MM.1S (cell line): ENCODE data around the gene FLYWCH1.

Source experiments
- EZH2 ChIP-seq: fragments of 300-600 bp; sonication (generic); optimal IDR thresholded peaks from 2 replicates; pipeline ENCODE3; 2017; ENCODE audit warnings: low read depth, mild to moderate bottlenecking, antibody characterized with exemption, low read length, mixed read lengths
- TF ChIP-seq, protein P1 (sequence below): fragments of 300-600 bp; sonication (generic); IDR thresholded peaks from 2 replicates; pipeline ENCODE4 v1.5.1; 2016; ENCODE audit warnings: antibody characterized with exemption, low read length, mixed read lengths

DNA sequence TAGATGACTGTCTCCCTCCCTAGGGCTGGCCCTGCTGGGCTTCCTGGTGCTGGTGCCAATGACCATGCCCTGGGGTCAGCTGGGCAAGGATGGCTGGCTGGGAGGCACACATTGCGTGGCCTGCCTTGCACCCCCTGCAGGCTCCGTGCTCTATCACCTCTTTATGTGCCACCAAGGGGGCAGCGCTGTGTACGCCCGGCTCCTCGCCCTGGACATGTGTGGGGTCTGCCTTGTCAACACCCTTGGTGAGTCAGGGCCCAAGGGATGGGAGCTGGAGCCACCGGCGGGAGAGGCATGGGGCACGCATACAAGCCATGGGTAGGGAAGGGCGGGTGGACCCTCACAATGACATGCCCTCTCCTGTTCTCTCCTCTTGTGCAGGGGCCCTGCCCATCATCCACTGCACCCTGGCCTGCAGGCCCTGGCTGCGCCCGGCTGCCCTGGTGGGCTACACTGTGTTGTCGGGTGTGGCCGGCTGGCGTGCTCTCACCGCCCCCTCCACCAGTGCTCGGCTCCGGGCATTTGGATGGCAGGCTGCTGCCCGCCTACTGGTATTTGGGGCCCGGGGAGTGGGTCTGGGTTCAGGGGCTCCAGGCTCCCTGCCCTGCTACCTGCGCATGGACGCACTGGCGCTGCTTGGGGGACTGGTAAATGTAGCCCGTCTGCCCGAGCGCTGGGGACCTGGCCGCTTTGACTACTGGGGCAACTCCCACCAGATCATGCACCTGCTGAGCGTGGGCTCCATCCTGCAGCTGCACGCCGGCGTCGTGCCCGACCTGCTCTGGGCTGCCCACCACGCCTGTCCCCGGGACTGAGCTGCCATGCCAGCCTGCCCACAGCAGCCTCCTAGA, 59.6 kb downstream of the FLYWCH1 start:
- TF ChIP-seq, protein P1, sequence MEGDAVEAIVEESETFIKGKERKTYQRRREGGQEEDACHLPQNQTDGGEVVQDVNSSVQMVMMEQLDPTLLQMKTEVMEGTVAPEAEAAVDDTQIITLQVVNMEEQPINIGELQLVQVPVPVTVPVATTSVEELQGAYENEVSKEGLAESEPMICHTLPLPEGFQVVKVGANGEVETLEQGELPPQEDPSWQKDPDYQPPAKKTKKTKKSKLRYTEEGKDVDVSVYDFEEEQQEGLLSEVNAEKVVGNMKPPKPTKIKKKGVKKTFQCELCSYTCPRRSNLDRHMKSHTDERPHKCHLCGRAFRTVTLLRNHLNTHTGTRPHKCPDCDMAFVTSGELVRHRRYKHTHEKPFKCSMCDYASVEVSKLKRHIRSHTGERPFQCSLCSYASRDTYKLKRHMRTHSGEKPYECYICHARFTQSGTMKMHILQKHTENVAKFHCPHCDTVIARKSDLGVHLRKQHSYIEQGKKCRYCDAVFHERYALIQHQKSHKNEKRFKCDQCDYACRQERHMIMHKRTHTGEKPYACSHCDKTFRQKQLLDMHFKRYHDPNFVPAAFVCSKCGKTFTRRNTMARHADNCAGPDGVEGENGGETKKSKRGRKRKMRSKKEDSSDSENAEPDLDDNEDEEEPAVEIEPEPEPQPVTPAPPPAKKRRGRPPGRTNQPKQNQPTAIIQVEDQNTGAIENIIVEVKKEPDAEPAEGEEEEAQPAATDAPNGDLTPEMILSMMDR, result no peak
- no peak for TF ChIP-seq EZH2
